GM12874 (cell line): ENCODE data around the gene KCNJ5.

ENCODE experiments used
- CTCF ChIP-seq: IDR thresholded peaks from 2 replicates; pipeline ENCODE4 v1.5.1; 2011; ENCODE audit warnings: low read depth, mild to moderate bottlenecking, control low read depth, low read length, moderate library complexity; ENCODE audit not compliant: insufficient read depth

The KCNJ5 gene

GRCh38 chr11:128872594-128872993 lies 18.6 kb upstream of the KCNJ5 start:
- no peak for TF ChIP-seq CTCF

- no peak for TF ChIP-seq CTCF
Observed at GRCh38 chr11:128874427-128874826, 16.7 kb upstream of the KCNJ5 start.

GRCh38 chr11:128876133-128876650 lies 15.0 kb upstream of the KCNJ5 start:
- TF ChIP-seq CTCF: no peak

- TF ChIP-seq CTCF: no peak
Observed at GRCh38 chr11:128877726-128878125, 13.4 kb upstream of the KCNJ5 start.

GRCh38 chr11:128878455-128878854 lies 12.7 kb upstream of the KCNJ5 start:
- no peak for TF ChIP-seq CTCF

- no peak for TF ChIP-seq CTCF
Observed at GRCh38 chr11:128879817-128880216, 11.3 kb upstream of the KCNJ5 start.

- no peak for TF ChIP-seq CTCF
Observed at GRCh38 chr11:128881221-128881620, 9.9 kb upstream of the KCNJ5 start.

GRCh38 chr11:128882451-128882850 lies 8.7 kb upstream of the KCNJ5 start:
- TF ChIP-seq CTCF: no peak
